Measurements from ENCODE around the gene ZMYND8.

GRCh38 chr20:47348539-47349142 lies 7.9 kb downstream of the ZMYND8 start:
- no peak for TF ChIP-seq CTCF (IDR thresholded peaks at IDR 0.05; ENCODE audit: control extremely low read depth in 1 of 3, insufficient read depth in 1 of 3, low read depth in 1 of 3, low read length in 3 of 3)
- peak in 1 of 2 experiments; percentile 23; a peak in 1 of 3 replicates for TF ChIP-seq POLR2A (IDR thresholded peaks at IDR 0.05; ENCODE audit: control extremely low read depth in 1 of 2, low read depth in 2 of 2, low read length in 2 of 2)
- no peak for TF ChIP-seq BCL11A (IDR thresholded peaks at IDR 0.05; ENCODE audit: low read depth in 2 of 2, low read length in 2 of 2)
- no peak for TF ChIP-seq TCF12 (IDR thresholded peaks at IDR 0.05; ENCODE audit: low read depth, low read length)
- TF ChIP-seq SP1 (IDR thresholded peaks at IDR 0.05; ENCODE audit: low read depth, low read length): no peak
- no peak for TF ChIP-seq RNF2 (IDR thresholded peaks at IDR 0.05; ENCODE audit: borderline replicate concordance, low read depth, low read length, missing control alignments, poor library complexity, severe bottlenecking)
- no peak for TF ChIP-seq EZH2 (IDR thresholded peaks at IDR 0.05; ENCODE audit: low read depth, low read length, severe bottlenecking)
- TF ChIP-seq SIN3A (conservative IDR thresholded peaks at IDR 0.05 in 1 of 2, IDR thresholded peaks at IDR 0.05 in 1 of 2; ENCODE audit: low read depth in 1 of 2, low read length in 2 of 2): no peak
- no peak for TF ChIP-seq POLR2AphosphoS5 (IDR thresholded peaks at IDR 0.05; ENCODE audit: low read depth, low read length)
- TF ChIP-seq RFX5 (IDR thresholded peaks at IDR 0.05; ENCODE audit: borderline replicate concordance, low read depth, low read length): no peak
- no peak for TF ChIP-seq GABPA (IDR thresholded peaks at IDR 0.05; ENCODE audit: borderline replicate concordance, insufficient read depth, low read length)
- TF ChIP-seq JUN (IDR thresholded peaks at IDR 0.05; ENCODE audit: low read depth, low read length): no peak

Measured in H1 (cell line).